ENCODE measurements around the gene COG7. TPM values are rescaled to one million over a fixed set of nuclear protein-coding genes. Genes with fewer than 3 reads are reported as not detected.

Gene COG7
- polyA plus RNA-seq, 1 of the 3 experiments (the other 2 are of a cell fraction): 33.0 TPM

GRCh38 chr16:23495671-23496070 is 42.7 kb upstream of the COG7 start:
- POLR2A ChIA-PET: no interaction called here
- Histone ChIP-seq H2AFZ (ENCODE audit: low read depth) (no peak overlapping the region), H3K27me3 (ENCODE audit: insufficient read depth) (no peaks in the 10 kb centered on the region), H3K9me2 (no peaks in the 10 kb centered on the region), H3F3A (replicated peaks; ENCODE audit: insufficient read depth) (peaks cover 3% of the 10 kb centered on the region), H3K9me3 (no peaks in the 10 kb centered on the region), H3K4me1 (ENCODE audit: control insufficient read depth in 1 of 2, insufficient read depth in 2 of 2, low read depth in 1 of 2, low read length in 1 of 2) (peaks cover 0 to 10% of the 10 kb centered on the region in 2 experiments; a peak in 1 of 4 replicates), H3K4me2 (no peak overlapping the region), H3K4me3 (ENCODE audit: low read depth in 2 of 2, low read length in 1 of 2) (no peak overlapping the region), H4K20me1 (ENCODE audit: insufficient read depth) (peaks cover 41% of the 10 kb centered on the region; the same call in 1 of the 2 replicates), H3K27ac (ENCODE audit: low read depth in 2 of 2, low read length in 1 of 2) (no peak overlapping the region), H3K36me3 (replicated peaks in 1 of 2; ENCODE audit: control insufficient read depth in 1 of 2, insufficient read depth in 2 of 2, low read length in 1 of 2) (peaks cover 21 to 22% of the 10 kb centered on the region in 2 experiments), H3K9ac (no peak overlapping the region), H3K79me2 (ENCODE audit: insufficient read depth) (peaks cover 45% of the 10 kb centered on the region)
- TF ChIP-seq CHD2 (IDR thresholded peaks at IDR 0.05; ENCODE audit: low read length, partially characterized antibody) (no peak), TAF1 (IDR thresholded peaks at IDR 0.05; ENCODE audit: borderline replicate concordance, low read depth, low read length) (no peak)
- no peak for DNase-seq
- 89% methylated on average over 4 of the region's 4 CpGs for WGBS (ENCODE audit: low lambda C conversion rate)
- CTCF ChIA-PET: no interaction called here

- 92% methylated on average over 11 of the region's 11 CpGs for WGBS (ENCODE audit: low lambda C conversion rate)
- Histone ChIP-seq H3K27ac (ENCODE audit: low read depth in 2 of 2, low read length in 1 of 2) (no peak overlapping the region), H3K4me3 (ENCODE audit: low read depth in 2 of 2, low read length in 1 of 2) (no peak overlapping the region), H3K4me1 (ENCODE audit: control insufficient read depth in 1 of 2, insufficient read depth in 2 of 2, low read depth in 1 of 2, low read length in 1 of 2) (peaks cover 0 to 10% of the 10 kb centered on the region in 2 experiments; a peak in 1 of 4 replicates), H3K36me3 (replicated peaks in 1 of 2; ENCODE audit: control insufficient read depth in 1 of 2, insufficient read depth in 2 of 2, low read length in 1 of 2) (peaks cover 29 to 31% of the 10 kb centered on the region in 2 experiments), H3K9ac (no peak overlapping the region), H2AFZ (ENCODE audit: low read depth) (no peak overlapping the region), H3K9me3 (no peaks in the 10 kb centered on the region), H3K79me2 (ENCODE audit: insufficient read depth) (peaks cover 30% of the 10 kb centered on the region), H4K20me1 (ENCODE audit: insufficient read depth) (peaks cover 26% of the 10 kb centered on the region; the same call in 1 of the 2 replicates), H3K4me2 (no peak overlapping the region), H3K9me2 (no peaks in the 10 kb centered on the region), H3F3A (replicated peaks; ENCODE audit: insufficient read depth) (peaks cover 3% of the 10 kb centered on the region), H3K27me3 (ENCODE audit: insufficient read depth) (no peaks in the 10 kb centered on the region)
- POLR2A ChIA-PET: no interaction called here
- CTCF ChIA-PET: no interaction called here
- no peak for DNase-seq
- TF ChIP-seq MEF2A (IDR thresholded peaks at IDR 0.05; ENCODE audit: borderline replicate concordance, low read depth) (no peak), RAD21 (IDR thresholded peaks at IDR 0.05; ENCODE audit: low read length) (no peak), TEAD4 (IDR thresholded peaks at IDR 0.05; ENCODE audit: borderline replicate concordance, insufficient read depth) (no peak), FOSL2 (IDR thresholded peaks at IDR 0.05; ENCODE audit: borderline replicate concordance, low read depth) (no peak), TAF1 (IDR thresholded peaks at IDR 0.05; ENCODE audit: borderline replicate concordance, low read depth, low read length) (no peak), NFIC (IDR thresholded peaks at IDR 0.05; ENCODE audit: borderline replicate concordance) (no peak), TCF12 (IDR thresholded peaks at IDR 0.05) (no peak), GATA2 (CRISPR knock-in tag; IDR thresholded peaks at IDR 0.05) (no peak), FOXM1 (IDR thresholded peaks at IDR 0.05; ENCODE audit: low read depth) (no peak), RFX5 (IDR thresholded peaks at IDR 0.05; ENCODE audit: low read length) (no peak), PBX3 (IDR thresholded peaks at IDR 0.05) (no peak), CTCF (IDR thresholded peaks at IDR 0.05) (no peak), ZBTB33 (IDR thresholded peaks at IDR 0.05; ENCODE audit: borderline replicate concordance, low read depth) (no peak), EP300 (IDR thresholded peaks at IDR 0.05; ENCODE audit: borderline replicate concordance in 1 of 2, low read depth in 1 of 2, low read length in 1 of 2) (no peak), RCOR1 (IDR thresholded peaks at IDR 0.05; ENCODE audit: low read length) (no peak), REST (IDR thresholded peaks at IDR 0.05; ENCODE audit: low read depth, low read length) (no peak), GABPA (IDR thresholded peaks at IDR 0.05; ENCODE audit: low read depth) (no peak)
Observed at GRCh38 chr16:23494188-23494587, 41.2 kb upstream of the COG7 start.
